H1 (cell line): ENCODE measurements around the gene OR6Q1.

Source experiments
- CREB1 ChIP-seq: IDR thresholded peaks from 2 replicates; pipeline ENCODE4 v1.6.1; 2012; ENCODE audit warnings: inconsistent platforms
- EP300 ChIP-seq, 2 experiments: IDR thresholded peaks; 1 replicate in 1 of 2; 2 replicates in 1 of 2; pipeline ENCODE4 v1.6.1; 2011 to 2012; ENCODE audit warnings: low read depth in 2 of 2, low read length in 2 of 2, mild to moderate bottlenecking in 2 of 2, borderline replicate concordance in 1 of 2, inconsistent platforms in 1 of 2, moderate library complexity in 1 of 2
- HDAC6 ChIP-seq: IDR thresholded peaks from one replicate; pipeline ENCODE4 v1.7.1; 2012; ENCODE audit warnings: low read depth, mild to moderate bottlenecking, inconsistent platforms, low read length, moderate library complexity
- PHF8 ChIP-seq: fragments of 200-600 bp; sonication (generic); conservative IDR thresholded peaks from 2 replicates; pipeline ENCODE4 v1.7.1; 2012; ENCODE audit warnings: low read depth, mild to moderate bottlenecking, inconsistent platforms, low read length, moderate library complexity
- POLR2A ChIP-seq, 2 experiments: IDR thresholded peaks; 1 replicate in 1 of 2; 2 replicates in 1 of 2; pipeline ENCODE4 v1.6.1; 2011; ENCODE audit warnings: low read depth in 2 of 2, low read length in 2 of 2, mild to moderate bottlenecking in 2 of 2; ENCODE audit errors: control extremely low read depth in 1 of 2
- POLR2AphosphoS5 ChIP-seq: IDR thresholded peaks from 2 replicates; pipeline ENCODE4 v1.6.1; 2011; ENCODE audit warnings: low read depth, low read length
- RAD21 ChIP-seq, 2 experiments: IDR thresholded peaks in 1 of 2; conservative IDR thresholded peaks in 1 of 2; 2 replicates each; pipeline ENCODE4 v1.6.1; 2011; ENCODE audit warnings: low read depth in 2 of 2, low read length in 2 of 2, improper control_type of control experiment in 1 of 2, inconsistent platforms in 1 of 2, mild to moderate bottlenecking in 1 of 2, moderate library complexity in 1 of 2
- SP1 ChIP-seq: IDR thresholded peaks from 2 replicates; pipeline ENCODE4 v1.6.1; 2011; ENCODE audit warnings: low read depth, low read length
- SRF ChIP-seq: IDR thresholded peaks from 2 replicates; pipeline ENCODE4 v1.6.1; 2011; ENCODE audit warnings: mild to moderate bottlenecking, low read depth, low read length, moderate library complexity
- TCF12 ChIP-seq: IDR thresholded peaks from 2 replicates; pipeline ENCODE4 v1.6.1; 2011; ENCODE audit warnings: low read depth, mild to moderate bottlenecking, low read length
- TF ChIP-seq, protein P1 (sequence below), 3 experiments: IDR thresholded peaks; 1 replicate in 2 of 3; 2 replicates in 1 of 3; pipeline versions ENCODE4 v1.5.1 to v1.6.1; 2011; ENCODE audit warnings: low read length in 3 of 3, mild to moderate bottlenecking in 3 of 3, inconsistent platforms in 2 of 3, low read depth in 1 of 3, moderate library complexity in 1 of 3; ENCODE audit not compliant: insufficient read depth in 1 of 3; ENCODE audit errors: control extremely low read depth in 1 of 3
- TF ChIP-seq, protein P2 (sequence below): IDR thresholded peaks from 2 replicates; pipeline ENCODE4 v1.6.1; 2011; ENCODE audit warnings: low read length, improper control_type of control experiment

DNA sequence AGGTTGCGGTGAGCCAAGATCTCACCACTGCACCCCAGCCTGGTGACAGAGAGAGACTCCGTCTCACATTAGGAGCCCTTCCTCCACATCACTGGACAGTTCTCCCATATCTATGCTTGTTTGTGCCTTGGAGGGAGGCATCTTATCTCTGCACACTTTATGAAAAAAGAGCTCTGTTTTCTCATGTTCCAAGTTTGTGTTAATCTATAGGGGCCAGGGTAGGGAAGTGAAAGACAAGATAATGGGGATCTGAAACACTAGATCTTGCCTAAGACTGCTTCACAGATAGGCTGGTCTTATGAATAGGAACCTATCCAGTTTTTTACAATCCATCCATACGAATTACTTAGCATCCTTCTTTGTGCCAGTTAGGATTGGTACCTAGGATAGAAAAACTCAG is 17.1 kb downstream of the OR6Q1 start:
- no peak for TF ChIP-seq POLR2A (IDR thresholded peaks at IDR 0.05; ENCODE audit: control extremely low read depth in 1 of 2, low read depth in 2 of 2, low read length in 2 of 2)
- TF ChIP-seq, protein P1, sequence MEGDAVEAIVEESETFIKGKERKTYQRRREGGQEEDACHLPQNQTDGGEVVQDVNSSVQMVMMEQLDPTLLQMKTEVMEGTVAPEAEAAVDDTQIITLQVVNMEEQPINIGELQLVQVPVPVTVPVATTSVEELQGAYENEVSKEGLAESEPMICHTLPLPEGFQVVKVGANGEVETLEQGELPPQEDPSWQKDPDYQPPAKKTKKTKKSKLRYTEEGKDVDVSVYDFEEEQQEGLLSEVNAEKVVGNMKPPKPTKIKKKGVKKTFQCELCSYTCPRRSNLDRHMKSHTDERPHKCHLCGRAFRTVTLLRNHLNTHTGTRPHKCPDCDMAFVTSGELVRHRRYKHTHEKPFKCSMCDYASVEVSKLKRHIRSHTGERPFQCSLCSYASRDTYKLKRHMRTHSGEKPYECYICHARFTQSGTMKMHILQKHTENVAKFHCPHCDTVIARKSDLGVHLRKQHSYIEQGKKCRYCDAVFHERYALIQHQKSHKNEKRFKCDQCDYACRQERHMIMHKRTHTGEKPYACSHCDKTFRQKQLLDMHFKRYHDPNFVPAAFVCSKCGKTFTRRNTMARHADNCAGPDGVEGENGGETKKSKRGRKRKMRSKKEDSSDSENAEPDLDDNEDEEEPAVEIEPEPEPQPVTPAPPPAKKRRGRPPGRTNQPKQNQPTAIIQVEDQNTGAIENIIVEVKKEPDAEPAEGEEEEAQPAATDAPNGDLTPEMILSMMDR (IDR thresholded peaks at IDR 0.05; ENCODE audit: control extremely low read depth in 1 of 3, insufficient read depth in 1 of 3, low read depth in 1 of 3, low read length in 3 of 3), result no peak
- no peak for TF ChIP-seq RAD21 (IDR thresholded peaks at IDR 0.05 in 1 of 2, conservative IDR thresholded peaks at IDR 0.05 in 1 of 2; ENCODE audit: low read depth in 2 of 2, low read length in 2 of 2)
- TF ChIP-seq POLR2AphosphoS5, result no peak
- TF ChIP-seq PHF8, result no peak
- TF ChIP-seq HDAC6, result no peak
- no peak for TF ChIP-seq SRF
- TF ChIP-seq EP300 (IDR thresholded peaks at IDR 0.05; ENCODE audit: borderline replicate concordance in 1 of 2, low read depth in 2 of 2, low read length in 2 of 2), result no peak
- no peak for TF ChIP-seq SP1
- no peak for TF ChIP-seq TCF12
- no peak for TF ChIP-seq CREB1
- TF ChIP-seq, protein P2, sequence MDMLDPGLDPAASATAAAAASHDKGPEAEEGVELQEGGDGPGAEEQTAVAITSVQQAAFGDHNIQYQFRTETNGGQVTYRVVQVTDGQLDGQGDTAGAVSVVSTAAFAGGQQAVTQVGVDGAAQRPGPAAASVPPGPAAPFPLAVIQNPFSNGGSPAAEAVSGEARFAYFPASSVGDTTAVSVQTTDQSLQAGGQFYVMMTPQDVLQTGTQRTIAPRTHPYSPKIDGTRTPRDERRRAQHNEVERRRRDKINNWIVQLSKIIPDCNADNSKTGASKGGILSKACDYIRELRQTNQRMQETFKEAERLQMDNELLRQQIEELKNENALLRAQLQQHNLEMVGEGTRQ, result no peak
